ENCODE results near the gene INSYN2A. TPM values are rescaled to one million over a fixed set of nuclear protein-coding genes. Genes with fewer than 3 reads are reported as not detected.

INSYN2A gene
- total and polyA plus RNA-seq, 10 of the 15 experiments (the other 5 are each of a cell fraction or from before 2014, with no cell fraction given): not detected

GRCh38 chr10:127193125-127193524, 3.3 kb downstream of the INSYN2A start:
- Histone ChIP-seq H2AFZ (ENCODE audit: control insufficient read depth, low read depth, low read length) (no peak overlapping the region), H3K27ac (ENCODE audit: control insufficient read depth, insufficient read depth) (no peak overlapping the region), H3K27me3 (replicated peaks in 1 of 2; ENCODE audit: control insufficient read depth in 2 of 2, insufficient read depth in 2 of 2, low read length in 1 of 2) (no peaks in the 10 kb centered on the region), H3K79me2 (ENCODE audit: control insufficient read depth, insufficient read depth, low read length) (no peaks in the 10 kb centered on the region), H3K4me1 (ENCODE audit: control insufficient read depth, insufficient read depth, low read length) (no peaks in the 10 kb centered on the region), H4K20me1 (ENCODE audit: control insufficient read depth, insufficient read depth) (no peaks in the 10 kb centered on the region), H3K9me3 (replicated peaks; ENCODE audit: control insufficient read depth, insufficient read depth, low read length) (no peaks in the 10 kb centered on the region), H3K36me3 (ENCODE audit: control insufficient read depth in 2 of 2, insufficient read depth in 2 of 2, low read length in 1 of 2) (no peaks in the 10 kb centered on the region), H3K9ac (ENCODE audit: control insufficient read depth, insufficient read depth, low read length) (no peak overlapping the region), H3K4me2 (ENCODE audit: control insufficient read depth, insufficient read depth) (no peak overlapping the region), H3K4me3 (no peak overlapping the region)
- FAIRE-seq (no peak), ATAC-seq (no peak), DNase-seq (ENCODE audit: low read depth, low spot score) (no peak)
- 17% methylated on average over 7 of the region's 7 CpGs for WGBS (ENCODE audit: insufficient coverage, insufficient replicate concordance, low lambda C conversion rate, missing lambda C conversion rate)
- RAD21 ChIA-PET (ENCODE audit: unreplicated experiment): no interaction called here
- SMC1A ChIA-PET (ENCODE audit: uncharacterized antibody, unreplicated experiment): interaction anchor here (1.3 kb wide), 2 partner anchors 10 to 25 kb away, joined by 3 to 4 read pairs; no protein-coding TSS in a partner anchor
- in situ Hi-C loops (cut with MboI): no loop called here
- CTCF ChIA-PET: no interaction called here
- no TSS peak for BruUV-seq (replicated peaks)
- intact Hi-C loops (cut with micrococcal nuclease; ENCODE audit: unreplicated experiment): no loop called here
- POLR2A ChIA-PET: no interaction called here
- TF ChIP-seq SPI1 (IDR thresholded peaks at IDR 0.05; ENCODE audit: borderline replicate concordance, insufficient read depth, low read depth, low read length): no peak
- TF ChIP-seq ATF3 (IDR thresholded peaks at IDR 0.05; ENCODE audit: borderline replicate concordance, extremely low read depth, low read depth, low read length): no peak
- TF ChIP-seq CEBPZ (IDR thresholded peaks at IDR 0.05; ENCODE audit: low read depth, low read length): no peak
- no peak for TF ChIP-seq ESRRA (IDR thresholded peaks at IDR 0.05; ENCODE audit: low read length)
- no peak for TF ChIP-seq HDAC6 (IDR thresholded peaks at IDR 0.05; ENCODE audit: unreplicated experiment)
- TF ChIP-seq CEBPB (IDR thresholded peaks at IDR 0.05; ENCODE audit: borderline replicate concordance in 1 of 2, low read depth in 2 of 2, low read length in 2 of 2): no peak
- no peak for TF ChIP-seq BMI1 (IDR thresholded peaks at IDR 0.05; ENCODE audit: borderline replicate concordance)
- TF ChIP-seq JUNB (IDR thresholded peaks at IDR 0.05): no peak
- no peak for TF ChIP-seq POLR2AphosphoS2 (IDR thresholded peaks at IDR 0.05; ENCODE audit: low read depth, low read length)
- TF ChIP-seq SMAD5 (IDR thresholded peaks at IDR 0.05; ENCODE audit: low read depth): no peak
- TF ChIP-seq, protein P1, sequence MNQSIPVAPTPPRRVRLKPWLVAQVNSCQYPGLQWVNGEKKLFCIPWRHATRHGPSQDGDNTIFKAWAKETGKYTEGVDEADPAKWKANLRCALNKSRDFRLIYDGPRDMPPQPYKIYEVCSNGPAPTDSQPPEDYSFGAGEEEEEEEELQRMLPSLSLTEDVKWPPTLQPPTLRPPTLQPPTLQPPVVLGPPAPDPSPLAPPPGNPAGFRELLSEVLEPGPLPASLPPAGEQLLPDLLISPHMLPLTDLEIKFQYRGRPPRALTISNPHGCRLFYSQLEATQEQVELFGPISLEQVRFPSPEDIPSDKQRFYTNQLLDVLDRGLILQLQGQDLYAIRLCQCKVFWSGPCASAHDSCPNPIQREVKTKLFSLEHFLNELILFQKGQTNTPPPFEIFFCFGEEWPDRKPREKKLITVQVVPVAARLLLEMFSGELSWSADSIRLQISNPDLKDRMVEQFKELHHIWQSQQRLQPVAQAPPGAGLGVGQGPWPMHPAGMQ (IDR thresholded peaks at IDR 0.05; ENCODE audit: borderline replicate concordance): no peak

All from GM12878 (cell line).